Stimulated activated CD8-positive, alpha-beta memory T cell treated with anti-CD3 and anti-CD28 coated beads, Interleukin-12 subunit alpha, Interleukin-12 subunit beta, amount 100 ng/mL, for 1 hour (primary cell): ENCODE results near the gene DERA.
"Not testable (repeated sequence)": the region's sequence is repeated elsewhere in the genome, so short reads cannot be mapped to it uniquely, and the experiment has no call there.

Experiments used
- DNase-seq: peaks from one replicate; pipeline ENCODE4 v3.0.0-alpha.2; 2020; ENCODE audit warnings: low read depth

The DERA gene

DNA sequence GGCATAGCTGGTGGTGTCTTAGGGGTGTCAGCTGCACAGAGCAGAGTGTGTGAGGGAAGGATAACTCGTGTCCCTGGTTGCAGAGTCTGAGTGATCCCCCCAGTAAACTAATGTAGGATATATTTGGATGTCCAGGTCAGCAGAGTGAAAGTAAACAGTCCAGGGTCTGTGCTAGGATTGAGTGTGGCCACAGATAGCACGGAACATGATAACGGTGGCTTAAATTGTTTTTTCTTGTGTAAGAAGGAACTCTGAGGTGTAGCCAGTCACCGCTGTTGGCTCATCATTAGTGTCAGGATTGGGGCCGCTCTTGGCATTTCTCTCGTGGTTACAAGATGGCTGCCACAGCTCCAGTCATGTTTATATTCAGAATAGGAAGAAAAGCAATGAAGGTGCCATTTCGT, 97.3 kb downstream of the DERA start:
- DNase-seq, result no peak

GRCh38 chr12:16012117-16012516, 101.0 kb downstream of the DERA start:
- DNase-seq, result no peak

DNA sequence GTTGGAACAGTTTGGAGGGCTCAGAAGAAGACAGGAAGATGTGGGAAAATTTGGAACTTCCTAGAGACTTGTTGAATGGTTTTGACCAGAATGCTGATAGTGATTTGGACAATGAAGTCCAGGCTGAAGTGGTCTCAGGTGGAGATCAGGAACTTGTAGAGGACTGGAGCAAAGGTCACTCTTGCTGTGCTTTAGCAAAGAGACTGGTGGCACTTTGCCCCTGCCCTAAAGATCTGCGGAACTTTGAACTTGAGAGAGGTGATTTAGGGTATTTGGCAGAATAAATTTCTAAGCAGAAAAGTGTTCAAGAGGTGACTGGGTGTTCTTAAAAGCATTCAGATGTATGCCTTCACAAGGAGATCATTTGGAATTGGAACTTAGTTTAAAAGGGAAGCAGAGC, 102.6 kb downstream of the DERA start:
- DNase-seq, result not testable (repeated sequence)

- not testable (repeated sequence) for DNase-seq
These were observed 103.3 kb downstream of the DERA start for GRCh38 chr12:16014394-16014793.

- no peak for DNase-seq
These were observed 105.6 kb downstream of the DERA start for GRCh38 chr12:16016748-16017147.

GRCh38 chr12:16018306-16018705, 107.2 kb downstream of the DERA start:
- no peak for DNase-seq

- no peak for DNase-seq
These were observed 108.0 kb downstream of the DERA start for GRCh38 chr12:16019136-16019535.

DNA sequence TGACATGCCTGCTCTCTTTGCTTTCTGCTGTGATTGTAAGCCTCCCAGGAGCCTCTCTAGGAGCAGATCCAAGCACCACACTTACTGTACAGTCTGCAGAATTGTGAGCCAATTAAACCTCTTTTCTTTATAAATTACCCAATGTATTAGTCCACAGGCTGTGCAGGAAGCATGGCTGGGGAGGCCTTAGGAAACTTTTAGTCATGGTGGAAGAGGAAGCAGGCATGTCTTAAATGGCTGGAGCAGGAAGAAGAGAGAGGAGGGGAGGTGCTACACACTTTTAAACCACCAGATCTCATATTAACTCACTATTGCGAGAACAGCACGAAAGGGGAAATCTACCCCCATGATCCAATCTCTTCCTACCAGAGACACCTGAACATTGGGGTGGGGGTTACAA, 108.9 kb downstream of the DERA start:
- DNase-seq, result no peak

- DNase-seq, result no peak
These were observed 109.9 kb downstream of the DERA start for GRCh38 chr12:16021026-16021425.

DNA sequence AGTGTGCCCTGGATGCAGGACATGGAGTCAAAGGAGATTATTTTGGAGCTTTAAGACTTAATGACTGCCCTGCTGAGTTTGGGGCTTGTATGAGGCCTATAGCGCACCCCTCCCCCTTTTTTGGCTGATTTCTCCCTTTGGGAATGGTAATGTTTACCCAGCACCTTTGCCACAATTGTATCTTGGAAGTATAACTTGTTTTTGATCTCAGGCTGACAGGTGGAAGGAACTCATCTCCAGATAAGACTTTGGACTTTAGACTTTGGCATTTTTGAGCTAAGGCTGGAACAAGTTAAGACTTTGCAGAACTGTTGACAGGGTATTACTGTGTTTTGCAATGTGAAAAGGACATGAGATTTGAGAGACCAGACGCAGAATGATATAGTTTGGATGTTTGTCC, 110.5 kb downstream of the DERA start:
- DNase-seq, result no peak

DNA sequence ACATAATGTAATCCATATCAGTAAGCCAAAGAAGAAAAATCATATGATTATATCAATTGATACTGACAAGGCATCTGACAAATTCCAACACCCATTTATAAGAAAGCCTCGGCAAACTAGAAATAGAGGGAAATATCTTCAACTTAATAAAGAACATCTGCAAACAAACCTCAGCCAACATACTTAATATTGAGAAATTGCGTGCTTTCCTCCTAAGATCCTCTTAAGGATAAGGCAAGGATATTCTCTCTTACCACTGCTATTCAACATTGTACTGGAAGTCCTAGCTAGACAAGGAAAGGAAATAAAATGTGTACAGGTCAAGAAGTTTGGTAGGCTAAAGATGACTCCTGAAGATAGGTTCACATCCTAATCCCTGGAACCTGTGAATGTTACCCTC, 115.9 kb downstream of the DERA start:
- DNase-seq, result no peak

GRCh38 chr12:16030744-16031143, 119.6 kb downstream of the DERA start:
- DNase-seq, result no peak

- no peak for DNase-seq
These were observed 123.1 kb downstream of the DERA start for GRCh38 chr12:16034136-16034817.

DNA sequence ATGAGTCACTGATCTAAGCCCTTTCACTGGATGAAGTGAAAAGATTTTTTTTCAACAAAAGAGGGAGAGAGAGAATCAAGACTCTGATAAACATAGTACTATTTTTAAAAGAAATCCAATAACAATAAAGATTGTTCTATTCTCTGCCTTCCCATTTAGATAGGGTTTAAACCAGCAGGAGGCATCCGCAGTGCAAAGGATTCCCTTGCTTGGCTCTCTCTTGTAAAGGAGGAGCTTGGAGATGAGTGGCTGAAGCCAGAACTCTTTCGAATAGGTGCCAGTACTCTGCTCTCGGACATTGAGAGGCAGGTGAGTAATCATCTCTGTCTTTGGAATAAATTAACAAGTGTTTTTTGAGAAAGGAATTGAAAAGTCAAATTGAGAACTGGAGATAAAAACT, 124.9 kb downstream of the DERA start:
- DNase-seq, result no peak

DNA sequence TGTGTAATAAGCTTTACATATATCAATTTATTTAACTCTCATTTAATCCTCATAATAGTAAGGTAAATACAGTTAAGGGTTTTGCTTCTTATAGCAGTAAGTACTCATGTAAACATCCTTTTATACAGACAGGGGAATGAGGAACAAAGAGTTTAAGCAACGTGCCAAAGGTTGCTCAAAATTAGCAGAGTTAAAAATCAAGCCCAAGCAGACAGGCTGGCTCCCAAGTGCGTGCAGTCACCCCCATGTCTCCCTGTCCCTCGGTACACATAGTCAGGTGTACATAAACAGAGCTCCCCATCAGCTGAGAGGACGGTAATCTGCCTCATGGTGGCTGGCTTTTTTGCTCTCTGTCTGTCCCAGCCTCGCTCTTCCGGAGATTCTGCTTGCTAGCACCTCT, 126.4 kb downstream of the DERA start:
- no peak for DNase-seq

GRCh38 chr12:16043480-16043879, 132.3 kb downstream of the DERA start:
- no peak for DNase-seq

DNA sequence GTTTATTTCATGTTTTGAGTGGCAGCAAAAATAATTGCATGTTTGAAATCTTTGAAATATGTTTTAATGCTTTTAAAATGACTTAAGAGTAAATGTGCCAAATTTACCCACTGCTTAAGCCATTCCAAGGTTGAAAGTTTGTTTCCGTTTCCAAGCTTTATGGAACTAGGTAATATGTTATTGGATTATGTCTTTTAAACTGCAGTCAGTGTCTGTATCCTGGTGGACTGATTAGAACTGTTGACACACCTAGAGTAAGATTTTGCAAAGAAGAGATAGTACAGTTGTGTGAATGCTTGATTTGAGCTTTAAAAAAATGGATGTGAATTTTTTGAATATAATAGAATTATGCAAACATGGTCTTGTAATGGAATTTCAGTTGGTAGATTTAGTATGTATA, 135.1 kb downstream of the DERA start:
- DNase-seq, result no peak

- DNase-seq, result no peak
These were observed 137.4 kb downstream of the DERA start for GRCh38 chr12:16048511-16048910.

DNA sequence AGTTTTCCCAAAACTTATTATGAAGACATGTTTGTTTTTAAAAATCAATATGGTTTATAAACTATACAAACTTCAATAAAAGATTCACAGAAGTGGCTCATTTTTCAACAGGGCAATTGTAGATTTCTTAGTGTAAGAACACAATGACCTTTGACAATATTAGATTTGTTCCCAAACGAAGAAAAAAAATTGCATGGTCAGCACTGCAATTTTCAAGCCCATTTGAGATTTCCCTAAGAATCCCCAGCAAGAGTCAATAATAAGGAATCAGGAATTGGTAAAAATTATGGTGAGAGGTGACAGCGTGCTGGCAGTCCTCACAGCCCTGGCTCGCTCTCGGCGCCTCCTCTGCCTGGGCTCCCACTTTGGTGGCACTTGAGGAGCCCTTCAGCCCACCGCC, 145.8 kb downstream of the DERA start:
- no peak for DNase-seq

GRCh38 chr12:16057351-16057751, 146.2 kb downstream of the DERA start:
- DNase-seq, result not testable (repeated sequence)

- no peak for DNase-seq
These were observed 151.5 kb downstream of the DERA start for GRCh38 chr12:16062611-16063010.

GRCh38 chr12:16063726-16064125, 152.6 kb downstream of the DERA start:
- DNase-seq, result no peak

DNA sequence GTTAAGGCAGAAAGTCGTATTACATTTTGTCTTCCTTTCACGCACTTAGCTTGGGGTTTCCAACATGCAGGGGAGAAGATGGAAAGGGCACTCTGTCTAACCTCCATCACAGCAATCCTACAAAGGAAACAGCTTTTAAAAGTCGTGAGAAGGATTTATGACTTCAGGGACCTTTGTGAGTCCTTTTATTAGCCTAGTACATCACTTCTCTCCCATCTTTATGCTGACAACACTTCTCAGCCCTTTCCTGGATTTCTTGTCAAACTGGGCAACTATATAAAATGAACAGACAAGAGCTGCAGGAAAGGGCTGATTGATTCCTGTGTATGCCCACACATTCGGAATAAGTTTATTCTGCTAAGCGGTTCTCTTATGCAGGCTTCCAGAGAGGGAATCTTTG, 159.0 kb downstream of the DERA start:
- DNase-seq, result no peak

DNA sequence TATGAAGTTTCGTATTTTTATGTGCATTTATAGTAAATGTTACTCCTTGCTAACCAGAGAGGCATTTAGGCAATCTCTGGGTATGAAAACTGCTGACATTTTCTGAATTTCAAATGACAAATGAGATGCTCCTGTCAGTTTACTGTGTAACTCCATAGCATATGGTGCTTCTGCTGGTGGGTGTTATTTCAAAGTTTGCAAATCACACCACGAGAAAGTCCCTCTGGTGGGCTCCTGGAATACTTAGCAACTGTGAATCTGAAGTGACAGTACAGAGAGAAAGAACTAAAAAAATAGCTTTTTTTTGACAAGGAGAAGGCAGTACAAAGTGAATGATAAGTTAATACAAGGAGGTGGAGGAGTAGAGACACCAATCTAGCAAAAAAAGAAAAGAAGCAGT, 161.5 kb downstream of the DERA start:
- DNase-seq, result no peak

GRCh38 chr12:16074894-16075293, 163.8 kb downstream of the DERA start:
- DNase-seq, result no peak
